GM23338 (cell line): ENCODE results near the gene FKBP1A. TPM values are rescaled to one million over a fixed set of nuclear protein-coding genes. Genes with fewer than 3 reads are reported as not detected.

Source experiments
- ATAC-seq: fragments of 200-7000 bp; cut with Tn5 transposase; 3 replicates; pipeline ENCODE4 v1.9.1; 2020
- DNase-seq: peaks from one replicate; pipeline ENCODE4 v3.0.0-alpha.2; 2015; ENCODE audit warnings: low spot score
- H2AFZ ChIP-seq: fragments of 200-600 bp; sonication (generic); 2 replicates; pipeline ENCODE4 v1.8.0; 2016; ENCODE audit warnings: antibody characterized with exemption, mild to moderate bottlenecking, moderate library complexity
- H3F3A ChIP-seq: fragments of 200-600 bp; sonication (generic); replicated peaks from 2 replicates; pipeline ENCODE4 v1.8.0; 2017; ENCODE audit warnings: antibody characterized with exemption, mixed run types, low read depth
- H3K27ac ChIP-seq: fragments of 200-600 bp; sonication (generic); 2 replicates; pipeline ENCODE4 v1.6.1; 2016; ENCODE audit warnings: low read depth
- H3K27me3 ChIP-seq: fragments of 200-600 bp; sonication (generic); 2 replicates; pipeline ENCODE4 v1.8.0; 2016; ENCODE audit warnings: mild to moderate bottlenecking, mixed run types, moderate library complexity; ENCODE audit not compliant: insufficient read depth
- H3K36me3 ChIP-seq: fragments of 200-600 bp; sonication (generic); 2 replicates; pipeline ENCODE4 v1.8.0; 2016; ENCODE audit warnings: mild to moderate bottlenecking; ENCODE audit not compliant: insufficient read depth
- H3K4me1 ChIP-seq: fragments of 200-600 bp; sonication (generic); 2 replicates; pipeline ENCODE4 v1.8.0; 2016; ENCODE audit warnings: mild to moderate bottlenecking, moderate library complexity; ENCODE audit not compliant: insufficient read depth
- H3K4me2 ChIP-seq: fragments of 200-600 bp; sonication (generic); 2 replicates; pipeline ENCODE4 v1.7.1; 2017; ENCODE audit warnings: mixed run types
- H3K4me3 ChIP-seq: fragments of 200-600 bp; sonication (generic); 2 replicates; pipeline ENCODE4 v1.6.1; 2016; ENCODE audit warnings: mixed run types
- H3K79me2 ChIP-seq: fragments of 200-600 bp; sonication (generic); replicated peaks from 2 replicates; pipeline ENCODE4 v1.8.0; 2017; ENCODE audit warnings: mild to moderate bottlenecking; ENCODE audit not compliant: insufficient read depth
- H3K9me2 ChIP-seq: fragments of 200-600 bp; sonication (generic); 2 replicates; pipeline ENCODE4 v1.8.0; 2017; ENCODE audit not compliant: insufficient read depth
- H4K20me1 ChIP-seq: fragments of 200-600 bp; sonication (generic); replicated peaks from 2 replicates; pipeline ENCODE4 v1.8.0; 2017; ENCODE audit warnings: mild to moderate bottlenecking; ENCODE audit not compliant: insufficient read depth
- H3K27ac Mint-ChIP-seq: 2 replicates; pipeline ENCODE4 v1.8.0; 2020; ENCODE audit warnings: inconsistent platforms, mild to moderate bottlenecking, moderate library complexity, mixed read lengths
- H3K27me3 Mint-ChIP-seq: 3 replicates; pipeline ENCODE4 v1.8.0; 2022; ENCODE audit warnings: low read depth, mild to moderate bottlenecking, moderate library complexity, mixed read lengths, inconsistent platforms; ENCODE audit not compliant: insufficient read depth, poor library complexity
- H3K36me3 Mint-ChIP-seq: 3 replicates; pipeline ENCODE4 v1.8.0; 2021; ENCODE audit warnings: low read depth, mild to moderate bottlenecking, inconsistent platforms, moderate library complexity, mixed read lengths
- H3K4me1 Mint-ChIP-seq: 3 replicates; pipeline ENCODE4 v1.8.0; 2020; ENCODE audit warnings: mild to moderate bottlenecking, inconsistent platforms, mixed read lengths
- H3K4me3 Mint-ChIP-seq: 3 replicates; pipeline ENCODE4 v1.8.0; 2021; ENCODE audit warnings: moderate library complexity, mild to moderate bottlenecking, inconsistent platforms, mixed read lengths
- H3K9me3 Mint-ChIP-seq: 3 replicates; pipeline ENCODE4 v1.8.0; 2020; ENCODE audit warnings: moderate library complexity, mild to moderate bottlenecking, inconsistent platforms, mixed read lengths
- CREB1 ChIP-seq: fragments of 250-450 bp; sonication (Bioruptor Pico); IDR thresholded peaks from 2 replicates; pipeline ENCODE4 v1.5.0; 2020; ENCODE audit warnings: low read depth, mild to moderate bottlenecking, moderate library complexity
- EZH2 ChIP-seq: fragments of 200-600 bp; sonication (generic); IDR thresholded peaks from one replicate; pipeline ENCODE4 v1.8.0; 2017; ENCODE audit warnings: antibody characterized with exemption, mild to moderate bottlenecking, low read depth; ENCODE audit not compliant: unreplicated experiment
- EZH2phosphoT487 ChIP-seq: fragments of 200-600 bp; sonication (generic); IDR thresholded peaks from one replicate; pipeline ENCODE4 v1.8.1; 2018; ENCODE audit warnings: antibody characterized with exemption; ENCODE audit not compliant: unreplicated experiment
- JUNB ChIP-seq: IDR thresholded peaks from one replicate; pipeline ENCODE4 v1.6.1; 2016; ENCODE audit warnings: antibody characterized with exemption; ENCODE audit not compliant: unreplicated experiment
- NANOG ChIP-seq: IDR thresholded peaks from 2 replicates; pipeline ENCODE4 v1.6.1; 2016; ENCODE audit warnings: antibody characterized with exemption, borderline replicate concordance
- POLR2AphosphoS5 ChIP-seq: IDR thresholded peaks from 2 replicates; pipeline ENCODE4 v1.6.1; 2016; ENCODE audit warnings: antibody characterized with exemption, low read depth
- STAT1 ChIP-seq: IDR thresholded peaks from one replicate; pipeline ENCODE4 v1.6.1; 2016; ENCODE audit warnings: antibody characterized with exemption; ENCODE audit not compliant: unreplicated experiment
- ZNF114 ChIP-seq: fragments of 250-450 bp; sonication (Bioruptor Pico); IDR thresholded peaks from 2 replicates; pipeline ENCODE4 v1.5.0; 2020; ENCODE audit warnings: mild to moderate bottlenecking, moderate library complexity
- polyA plus RNA-seq: library from polyadenylated mRNA; unstranded; fragments of >200 nt; fragmentation: Nextera tagmentation; extraction: Ambion mirVana; gene quantifications from 2 replicates; pipeline ENCODE4 v1.2.1, GENCODE V29; 2016
- total RNA-seq: library from RNA; depleted of rRNA; stranded (reverse); fragments of >200 nt; shearing (Covaris generic); gene quantifications from 2 replicates; pipeline ENCODE4 v1.2.3, GENCODE V29; 2014
- TF ChIP-seq, protein P1 (sequence below): IDR thresholded peaks from 2 replicates; pipeline ENCODE4 v1.6.1; 2016; ENCODE audit warnings: antibody characterized with exemption
- TF ChIP-seq, protein P2 (sequence below): fragments of 250-450 bp; sonication (Bioruptor Pico); IDR thresholded peaks from 2 replicates; pipeline ENCODE4 v1.5.0; 2020; ENCODE audit warnings: mild to moderate bottlenecking, moderate library complexity
- TF ChIP-seq, protein P3 (sequence below): IDR thresholded peaks from one replicate; pipeline ENCODE4 v1.6.1; 2018; ENCODE audit warnings: antibody characterized with exemption; ENCODE audit not compliant: unreplicated experiment
- TF ChIP-seq, protein P4 (sequence below), 2 experiments: fragments of 200-600 bp in 1 of 2; sonication (generic) in 1 of 2; conservative IDR thresholded peaks; 2 replicates each; pipeline versions ENCODE4 v1.5.1 to v1.6.1; 2016 to 2017; ENCODE audit warnings: antibody characterized with exemption in 2 of 2, low read depth in 2 of 2, mild to moderate bottlenecking in 2 of 2, moderate library complexity in 1 of 2

FKBP1A gene
- total and polyA plus RNA-seq, 2 experiments from 2014 or later = 171 to 350 TPM

DNA sequence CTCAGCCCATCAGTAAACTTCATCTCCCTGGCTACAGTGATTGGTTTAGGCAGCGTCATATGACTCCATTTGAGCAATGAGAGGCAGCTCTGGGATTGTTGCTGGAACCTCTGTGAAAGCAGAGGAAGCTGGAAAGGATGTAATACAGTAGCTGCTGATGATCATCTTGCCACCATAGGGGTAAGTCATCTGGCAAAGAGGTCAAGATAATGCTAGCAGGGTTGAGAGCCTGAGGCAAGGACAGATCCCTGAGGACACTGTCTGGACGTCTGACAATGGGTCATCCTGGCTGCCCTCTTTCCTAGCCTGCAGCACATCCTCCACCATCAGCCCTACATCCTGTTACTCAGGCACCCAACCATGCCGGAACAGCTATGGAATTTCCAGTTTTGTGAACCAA, 25.5 kb upstream of the FKBP1A start (continued):
- no peak for TF ChIP-seq NANOG
- TF ChIP-seq, protein P1, sequence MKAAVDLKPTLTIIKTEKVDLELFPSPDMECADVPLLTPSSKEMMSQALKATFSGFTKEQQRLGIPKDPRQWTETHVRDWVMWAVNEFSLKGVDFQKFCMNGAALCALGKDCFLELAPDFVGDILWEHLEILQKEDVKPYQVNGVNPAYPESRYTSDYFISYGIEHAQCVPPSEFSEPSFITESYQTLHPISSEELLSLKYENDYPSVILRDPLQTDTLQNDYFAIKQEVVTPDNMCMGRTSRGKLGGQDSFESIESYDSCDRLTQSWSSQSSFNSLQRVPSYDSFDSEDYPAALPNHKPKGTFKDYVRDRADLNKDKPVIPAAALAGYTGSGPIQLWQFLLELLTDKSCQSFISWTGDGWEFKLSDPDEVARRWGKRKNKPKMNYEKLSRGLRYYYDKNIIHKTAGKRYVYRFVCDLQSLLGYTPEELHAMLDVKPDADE = no peak

DNA sequence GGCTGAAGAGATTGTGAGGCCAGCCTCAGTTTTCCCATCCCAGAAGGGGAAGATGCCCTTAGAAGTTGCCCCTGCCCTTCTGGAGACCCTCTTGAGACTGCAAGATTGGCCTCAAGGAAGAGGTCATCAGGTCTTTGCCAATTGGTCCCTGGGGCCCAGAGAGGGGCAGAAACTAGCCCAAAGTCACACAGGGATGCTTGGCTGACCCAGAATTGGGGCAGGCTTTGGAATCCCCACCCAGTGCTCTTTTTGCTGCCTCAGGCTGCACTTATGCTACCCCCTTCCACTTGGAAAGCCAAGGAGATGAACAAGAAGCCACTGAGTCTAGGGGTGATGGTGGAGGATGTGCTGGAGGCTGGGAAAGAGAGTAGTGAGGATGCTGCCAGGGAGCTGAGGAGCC, 24.9 kb upstream of the FKBP1A start:
- no peak overlapping the region for H3K4me3 ChIP-seq
- Mint-ChIP-seq H3K36me3 (peaks cover 6% of the 10 kb centered on the region; the same call in 2 of the 3 replicates), H3K9me3 (peaks cover 20% of the 10 kb centered on the region), H3K27ac (no peak overlapping the region), H3K4me3 (no peak overlapping the region), H3K4me1 (peaks cover 10% of the 10 kb centered on the region), H3K27me3 (peaks cover 3% of the 10 kb centered on the region)
- H3K4me1 ChIP-seq = no peaks in the 10 kb centered on the region
- no peaks in the 10 kb centered on the region for H3F3A ChIP-seq
- H2AFZ ChIP-seq = no peak overlapping the region
- no peaks in the 10 kb centered on the region for H3K9me2 ChIP-seq
- no peaks in the 10 kb centered on the region for H3K27me3 ChIP-seq
- DNase-seq (no peak), ATAC-seq (no peak)
- H3K79me2 ChIP-seq = no peaks in the 10 kb centered on the region
- H3K36me3 ChIP-seq = no peaks in the 10 kb centered on the region
- H3K4me2 ChIP-seq = no peak overlapping the region
- no peaks in the 10 kb centered on the region for H4K20me1 ChIP-seq
- no peak overlapping the region for H3K27ac ChIP-seq
- TF ChIP-seq JUNB = no peak
- TF ChIP-seq STAT1 = no peak
- TF ChIP-seq, protein P2, sequence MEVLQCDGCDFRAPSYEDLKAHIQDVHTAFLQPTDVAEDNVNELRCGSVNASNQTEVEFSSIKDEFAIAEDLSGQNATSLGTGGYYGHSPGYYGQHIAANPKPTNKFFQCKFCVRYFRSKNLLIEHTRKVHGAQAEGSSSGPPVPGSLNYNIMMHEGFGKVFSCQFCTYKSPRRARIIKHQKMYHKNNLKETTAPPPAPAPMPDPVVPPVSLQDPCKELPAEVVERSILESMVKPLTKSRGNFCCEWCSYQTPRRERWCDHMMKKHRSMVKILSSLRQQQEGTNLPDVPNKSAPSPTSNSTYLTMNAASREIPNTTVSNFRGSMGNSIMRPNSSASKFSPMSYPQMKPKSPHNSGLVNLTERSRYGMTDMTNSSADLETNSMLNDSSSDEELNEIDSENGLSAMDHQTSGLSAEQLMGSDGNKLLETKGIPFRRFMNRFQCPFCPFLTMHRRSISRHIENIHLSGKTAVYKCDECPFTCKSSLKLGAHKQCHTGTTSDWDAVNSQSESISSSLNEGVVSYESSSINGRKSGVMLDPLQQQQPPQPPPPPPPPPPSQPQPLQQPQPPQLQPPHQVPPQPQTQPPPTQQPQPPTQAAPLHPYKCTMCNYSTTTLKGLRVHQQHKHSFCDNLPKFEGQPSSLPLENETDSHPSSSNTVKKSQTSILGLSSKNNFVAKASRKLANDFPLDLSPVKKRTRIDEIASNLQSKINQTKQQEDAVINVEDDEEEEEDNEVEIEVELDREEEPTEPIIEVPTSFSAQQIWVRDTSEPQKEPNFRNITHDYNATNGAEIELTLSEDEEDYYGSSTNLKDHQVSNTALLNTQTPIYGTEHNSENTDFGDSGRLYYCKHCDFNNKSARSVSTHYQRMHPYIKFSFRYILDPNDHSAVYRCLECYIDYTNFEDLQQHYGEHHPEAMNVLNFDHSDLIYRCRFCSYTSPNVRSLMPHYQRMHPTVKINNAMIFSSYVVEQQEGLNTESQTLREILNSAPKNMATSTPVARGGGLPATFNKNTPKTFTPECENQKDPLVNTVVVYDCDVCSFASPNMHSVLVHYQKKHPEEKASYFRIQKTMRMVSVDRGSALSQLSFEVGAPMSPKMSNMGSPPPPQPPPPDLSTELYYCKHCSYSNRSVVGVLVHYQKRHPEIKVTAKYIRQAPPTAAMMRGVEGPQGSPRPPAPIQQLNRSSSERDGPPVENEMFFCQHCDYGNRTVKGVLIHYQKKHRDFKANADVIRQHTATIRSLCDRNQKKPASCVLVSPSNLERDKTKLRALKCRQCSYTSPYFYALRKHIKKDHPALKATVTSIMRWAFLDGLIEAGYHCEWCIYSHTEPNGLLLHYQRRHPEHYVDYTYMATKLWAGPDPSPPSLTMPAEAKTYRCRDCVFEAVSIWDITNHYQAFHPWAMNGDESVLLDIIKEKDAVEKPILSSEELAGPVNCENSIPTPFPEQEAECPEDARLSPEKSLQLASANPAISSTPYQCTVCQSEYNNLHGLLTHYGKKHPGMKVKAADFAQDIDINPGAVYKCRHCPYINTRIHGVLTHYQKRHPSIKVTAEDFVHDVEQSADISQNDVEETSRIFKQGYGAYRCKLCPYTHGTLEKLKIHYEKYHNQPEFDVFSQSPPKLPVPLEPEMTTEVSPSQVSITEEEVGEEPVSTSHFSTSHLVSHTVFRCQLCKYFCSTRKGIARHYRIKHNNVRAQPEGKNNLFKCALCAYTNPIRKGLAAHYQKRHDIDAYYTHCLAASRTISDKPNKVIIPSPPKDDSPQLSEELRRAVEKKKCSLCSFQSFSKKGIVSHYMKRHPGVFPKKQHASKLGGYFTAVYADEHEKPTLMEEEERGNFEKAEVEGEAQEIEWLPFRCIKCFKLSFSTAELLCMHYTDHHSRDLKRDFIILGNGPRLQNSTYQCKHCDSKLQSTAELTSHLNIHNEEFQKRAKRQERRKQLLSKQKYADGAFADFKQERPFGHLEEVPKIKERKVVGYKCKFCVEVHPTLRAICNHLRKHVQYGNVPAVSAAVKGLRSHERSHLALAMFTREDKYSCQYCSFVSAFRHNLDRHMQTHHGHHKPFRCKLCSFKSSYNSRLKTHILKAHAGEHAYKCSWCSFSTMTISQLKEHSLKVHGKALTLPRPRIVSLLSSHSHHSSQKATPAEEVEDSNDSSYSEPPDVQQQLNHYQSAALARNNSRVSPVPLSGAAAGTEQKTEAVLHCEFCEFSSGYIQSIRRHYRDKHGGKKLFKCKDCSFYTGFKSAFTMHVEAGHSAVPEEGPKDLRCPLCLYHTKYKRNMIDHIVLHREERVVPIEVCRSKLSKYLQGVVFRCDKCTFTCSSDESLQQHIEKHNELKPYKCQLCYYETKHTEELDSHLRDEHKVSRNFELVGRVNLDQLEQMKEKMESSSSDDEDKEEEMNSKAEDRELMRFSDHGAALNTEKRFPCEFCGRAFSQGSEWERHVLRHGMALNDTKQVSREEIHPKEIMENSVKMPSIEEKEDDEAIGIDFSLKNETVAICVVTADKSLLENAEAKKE (CRISPR knock-in tag) = no peak
- no peak for TF ChIP-seq CREB1
- no peak for TF ChIP-seq NANOG
- TF ChIP-seq, protein P1 = no peak
- no peak for TF ChIP-seq POLR2AphosphoS5
- TF ChIP-seq, protein P3, sequence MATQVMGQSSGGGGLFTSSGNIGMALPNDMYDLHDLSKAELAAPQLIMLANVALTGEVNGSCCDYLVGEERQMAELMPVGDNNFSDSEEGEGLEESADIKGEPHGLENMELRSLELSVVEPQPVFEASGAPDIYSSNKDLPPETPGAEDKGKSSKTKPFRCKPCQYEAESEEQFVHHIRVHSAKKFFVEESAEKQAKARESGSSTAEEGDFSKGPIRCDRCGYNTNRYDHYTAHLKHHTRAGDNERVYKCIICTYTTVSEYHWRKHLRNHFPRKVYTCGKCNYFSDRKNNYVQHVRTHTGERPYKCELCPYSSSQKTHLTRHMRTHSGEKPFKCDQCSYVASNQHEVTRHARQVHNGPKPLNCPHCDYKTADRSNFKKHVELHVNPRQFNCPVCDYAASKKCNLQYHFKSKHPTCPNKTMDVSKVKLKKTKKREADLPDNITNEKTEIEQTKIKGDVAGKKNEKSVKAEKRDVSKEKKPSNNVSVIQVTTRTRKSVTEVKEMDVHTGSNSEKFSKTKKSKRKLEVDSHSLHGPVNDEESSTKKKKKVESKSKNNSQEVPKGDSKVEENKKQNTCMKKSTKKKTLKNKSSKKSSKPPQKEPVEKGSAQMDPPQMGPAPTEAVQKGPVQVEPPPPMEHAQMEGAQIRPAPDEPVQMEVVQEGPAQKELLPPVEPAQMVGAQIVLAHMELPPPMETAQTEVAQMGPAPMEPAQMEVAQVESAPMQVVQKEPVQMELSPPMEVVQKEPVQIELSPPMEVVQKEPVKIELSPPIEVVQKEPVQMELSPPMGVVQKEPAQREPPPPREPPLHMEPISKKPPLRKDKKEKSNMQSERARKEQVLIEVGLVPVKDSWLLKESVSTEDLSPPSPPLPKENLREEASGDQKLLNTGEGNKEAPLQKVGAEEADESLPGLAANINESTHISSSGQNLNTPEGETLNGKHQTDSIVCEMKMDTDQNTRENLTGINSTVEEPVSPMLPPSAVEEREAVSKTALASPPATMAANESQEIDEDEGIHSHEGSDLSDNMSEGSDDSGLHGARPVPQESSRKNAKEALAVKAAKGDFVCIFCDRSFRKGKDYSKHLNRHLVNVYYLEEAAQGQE = no peak
- TF ChIP-seq ZNF114 = no peak
- TF ChIP-seq EZH2phosphoT487 = no peak
- TF ChIP-seq, protein P4, sequence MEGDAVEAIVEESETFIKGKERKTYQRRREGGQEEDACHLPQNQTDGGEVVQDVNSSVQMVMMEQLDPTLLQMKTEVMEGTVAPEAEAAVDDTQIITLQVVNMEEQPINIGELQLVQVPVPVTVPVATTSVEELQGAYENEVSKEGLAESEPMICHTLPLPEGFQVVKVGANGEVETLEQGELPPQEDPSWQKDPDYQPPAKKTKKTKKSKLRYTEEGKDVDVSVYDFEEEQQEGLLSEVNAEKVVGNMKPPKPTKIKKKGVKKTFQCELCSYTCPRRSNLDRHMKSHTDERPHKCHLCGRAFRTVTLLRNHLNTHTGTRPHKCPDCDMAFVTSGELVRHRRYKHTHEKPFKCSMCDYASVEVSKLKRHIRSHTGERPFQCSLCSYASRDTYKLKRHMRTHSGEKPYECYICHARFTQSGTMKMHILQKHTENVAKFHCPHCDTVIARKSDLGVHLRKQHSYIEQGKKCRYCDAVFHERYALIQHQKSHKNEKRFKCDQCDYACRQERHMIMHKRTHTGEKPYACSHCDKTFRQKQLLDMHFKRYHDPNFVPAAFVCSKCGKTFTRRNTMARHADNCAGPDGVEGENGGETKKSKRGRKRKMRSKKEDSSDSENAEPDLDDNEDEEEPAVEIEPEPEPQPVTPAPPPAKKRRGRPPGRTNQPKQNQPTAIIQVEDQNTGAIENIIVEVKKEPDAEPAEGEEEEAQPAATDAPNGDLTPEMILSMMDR (conservative IDR thresholded peaks at IDR 0.05; ENCODE audit: low read depth in 2 of 2) = no peak
- TF ChIP-seq EZH2 = no peak
